Neural progenitor cell (in vitro differentiated cells): Measurements from ENCODE around the gene ANKRD31. TPM values are rescaled to one million over a fixed set of nuclear protein-coding genes. Genes with fewer than 3 reads are reported as not detected.
A peak's percentile ranks its signal among the peaks of the same experiment; 100 is the strongest.

Source experiments
- DNase-seq: peaks from one replicate; pipeline ENCODE4 v3.0.0-alpha.2; 2016; ENCODE audit warnings: low spot score
- H2AFZ ChIP-seq: fragments of 200-600 bp; sonication (generic); replicated peaks from 2 replicates; pipeline ENCODE4 v1.6.1; 2016; ENCODE audit warnings: antibody characterized with exemption
- H3F3A ChIP-seq: fragments of 200-600 bp; sonication (generic); 2 replicates; pipeline ENCODE4 v1.6.1; 2016; ENCODE audit warnings: antibody characterized with exemption, low read depth
- H3K27ac ChIP-seq: fragments of 200-600 bp; sonication (generic); 2 replicates; pipeline ENCODE4 v1.5.1; 2016; ENCODE audit warnings: mild to moderate bottlenecking
- H3K27me3 ChIP-seq: fragments of 200-600 bp; sonication (generic); 2 replicates; pipeline ENCODE4 v1.6.1; 2016; ENCODE audit warnings: mild to moderate bottlenecking, moderate library complexity
- H3K36me3 ChIP-seq: fragments of 200-600 bp; sonication (generic); 2 replicates; pipeline ENCODE4 v1.5.1; 2016
- H3K4me1 ChIP-seq: fragments of 200-600 bp; sonication (generic); 2 replicates; pipeline ENCODE4 v1.6.1; 2016; ENCODE audit warnings: mixed run types
- H3K4me2 ChIP-seq: fragments of 200-600 bp; sonication (generic); 2 replicates; pipeline ENCODE4 v1.6.1; 2016
- H3K4me3 ChIP-seq: fragments of 200-600 bp; sonication (generic); 2 replicates; pipeline ENCODE4 v1.5.1; 2016
- H3K79me2 ChIP-seq: fragments of 200-600 bp; sonication (generic); 2 replicates; pipeline ENCODE4 v1.6.1; 2016; ENCODE audit warnings: low read depth
- H3K9ac ChIP-seq: fragments of 200-600 bp; sonication (generic); 2 replicates; pipeline ENCODE4 v1.6.1; 2016
- H3K9me3 ChIP-seq: fragments of 200-600 bp; sonication (generic); 2 replicates; pipeline ENCODE4 v1.5.1; 2016; ENCODE audit warnings: low read depth
- H4K20me1 ChIP-seq: fragments of 200-600 bp; sonication (generic); 2 replicates; pipeline ENCODE4 v1.6.1; 2016; ENCODE audit warnings: low read depth
- H3K27ac Mint-ChIP-seq: 3 replicates; pipeline ENCODE4 v1.8.0; 2021; ENCODE audit warnings: mixed read lengths
- H3K27me3 Mint-ChIP-seq: 2 replicates; pipeline ENCODE4 v1.8.0; 2022; ENCODE audit warnings: low read depth, mild to moderate bottlenecking, inconsistent platforms, moderate library complexity, mixed read lengths; ENCODE audit not compliant: insufficient read depth
- H3K36me3 Mint-ChIP-seq: 3 replicates; pipeline ENCODE4 v1.8.0; 2021; ENCODE audit warnings: mixed read lengths
- H3K4me1 Mint-ChIP-seq: 3 replicates; pipeline ENCODE4 v1.8.0; 2021; ENCODE audit warnings: mixed read lengths
- H3K4me3 Mint-ChIP-seq: 3 replicates; pipeline ENCODE4 v1.8.0; 2021; ENCODE audit warnings: mild to moderate bottlenecking, moderate library complexity, mixed read lengths
- H3K9me3 Mint-ChIP-seq: 3 replicates; pipeline ENCODE4 v1.8.0; 2020; ENCODE audit warnings: mixed read lengths
- CTCF ChIP-seq: fragments of 200-600 bp; sonication (generic); IDR thresholded peaks from 2 replicates; pipeline ENCODE4 v1.5.1; 2017; ENCODE audit warnings: antibody characterized with exemption, mild to moderate bottlenecking
- EZH2 ChIP-seq: fragments of 200-600 bp; sonication (generic); IDR thresholded peaks from 2 replicates; pipeline ENCODE4 v1.6.1; 2017; ENCODE audit warnings: antibody characterized with exemption, mild to moderate bottlenecking, moderate library complexity
- EZH2phosphoT487 ChIP-seq: fragments of 200-600 bp; sonication (generic); IDR thresholded peaks from 2 replicates; pipeline ENCODE4 v1.6.1; 2017; ENCODE audit warnings: antibody characterized with exemption
- total RNA-seq: library from RNA; depleted of rRNA; stranded (reverse); fragments of >200 nt; gene quantifications from 2 replicates; pipeline ENCODE4 v1.2.3, GENCODE V29; 2015; ENCODE audit warnings: low replicate concordance

Gene ANKRD31
- total RNA-seq, 1 donor from 2014 or later, result 0.75 TPM

GRCh38 chr5:75197745-75198144, 38.9 kb downstream of the ANKRD31 start:
- Mint-ChIP-seq H3K4me3 (no peak overlapping the region), H3K36me3 (no peaks in the 10 kb centered on the region), H3K27me3 (no peaks in the 10 kb centered on the region), H3K4me1 (no peaks in the 10 kb centered on the region), H3K9me3 (no peaks in the 10 kb centered on the region), H3K27ac (no peak overlapping the region)
- H3F3A ChIP-seq, result no peaks in the 10 kb centered on the region
- no peaks in the 10 kb centered on the region for H3K36me3 ChIP-seq
- H3K9me3 ChIP-seq, result no peaks in the 10 kb centered on the region
- no peak for DNase-seq
- H3K4me3 ChIP-seq, result no peak overlapping the region
- H4K20me1 ChIP-seq, result no peaks in the 10 kb centered on the region
- no peaks in the 10 kb centered on the region for H3K79me2 ChIP-seq
- H3K4me1 ChIP-seq, result peaks cover 3% of the 10 kb centered on the region
- no peak overlapping the region for H3K27ac ChIP-seq
- no peaks in the 10 kb centered on the region for H3K27me3 ChIP-seq
- H2AFZ ChIP-seq, result no peak overlapping the region
- H3K9ac ChIP-seq, result no peak overlapping the region
- no peak overlapping the region for H3K4me2 ChIP-seq
- no peak for TF ChIP-seq EZH2
- TF ChIP-seq CTCF, result no peak
- TF ChIP-seq EZH2phosphoT487, result no peak

- Mint-ChIP-seq H3K36me3 (no peaks in the 10 kb centered on the region), H3K27me3 (no peaks in the 10 kb centered on the region), H3K27ac (no peak overlapping the region), H3K9me3 (no peaks in the 10 kb centered on the region), H3K4me3 (no peak overlapping the region), H3K4me1 (no peaks in the 10 kb centered on the region)
- no peaks in the 10 kb centered on the region for H4K20me1 ChIP-seq
- no peak overlapping the region for H3K4me3 ChIP-seq
- no peak overlapping the region for H3K9ac ChIP-seq
- no peak overlapping the region for H3K27ac ChIP-seq
- no peak overlapping the region for H2AFZ ChIP-seq
- H3K79me2 ChIP-seq, result no peaks in the 10 kb centered on the region
- no peaks in the 10 kb centered on the region for H3K9me3 ChIP-seq
- no peaks in the 10 kb centered on the region for H3K4me1 ChIP-seq
- TF ChIP-seq EZH2, result no peak
- TF ChIP-seq CTCF, result no peak
- no peak for TF ChIP-seq EZH2phosphoT487
- H3K4me2 ChIP-seq, result no peak overlapping the region
- H3F3A ChIP-seq, result no peaks in the 10 kb centered on the region
- DNase-seq, result peak; percentile 5
- H3K27me3 ChIP-seq, result no peaks in the 10 kb centered on the region
- H3K36me3 ChIP-seq, result no peaks in the 10 kb centered on the region
These were observed 43.9 kb downstream of the ANKRD31 start for GRCh38 chr5:75192804-75193203.

DNA sequence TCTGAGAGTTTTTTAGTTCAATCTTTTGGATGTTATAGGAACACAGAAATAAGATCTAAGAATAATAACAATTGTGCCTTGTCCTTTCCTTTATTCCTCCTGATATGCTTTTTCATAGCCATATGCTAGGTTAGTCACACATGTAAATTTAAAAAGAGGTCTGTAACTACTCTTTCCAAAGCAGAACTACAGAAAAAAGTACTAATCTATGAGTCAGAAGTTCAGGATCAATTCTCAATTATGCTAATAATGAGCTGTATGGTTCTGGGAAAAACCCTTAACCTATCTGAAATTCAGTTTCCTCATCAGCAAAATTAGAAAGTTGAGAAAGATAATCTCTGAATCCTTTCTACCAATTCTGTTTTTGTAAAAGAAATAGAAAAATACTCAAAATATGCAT, 44.4 kb downstream of the ANKRD31 start:
- H3K4me1 Mint-ChIP-seq, result no peaks in the 10 kb centered on the region
- H3K36me3 ChIP-seq, result no peaks in the 10 kb centered on the region
- H3K4me3 Mint-ChIP-seq, result no peak overlapping the region
- H3K79me2 ChIP-seq, result no peaks in the 10 kb centered on the region
- no peak overlapping the region for H3K9ac ChIP-seq
- no peak overlapping the region for H3K4me3 ChIP-seq
- no peak for DNase-seq
- no peak overlapping the region for H2AFZ ChIP-seq
- H3F3A ChIP-seq, result no peaks in the 10 kb centered on the region
- no peaks in the 10 kb centered on the region for H3K4me1 ChIP-seq
- H3K9me3 ChIP-seq, result no peaks in the 10 kb centered on the region
- no peak overlapping the region for H3K27ac Mint-ChIP-seq
- TF ChIP-seq EZH2phosphoT487 (no peak), CTCF (no peak), EZH2 (no peak)
- no peak overlapping the region for H3K27ac ChIP-seq
- H3K36me3 Mint-ChIP-seq, result no peaks in the 10 kb centered on the region
- no peaks in the 10 kb centered on the region for H3K9me3 Mint-ChIP-seq
- H3K27me3 Mint-ChIP-seq, result no peaks in the 10 kb centered on the region
- no peak overlapping the region for H3K4me2 ChIP-seq
- H4K20me1 ChIP-seq, result no peaks in the 10 kb centered on the region
- H3K27me3 ChIP-seq, result no peaks in the 10 kb centered on the region

GRCh38 chr5:75190227-75190626, 46.5 kb downstream of the ANKRD31 start:
- no peak overlapping the region for H3K4me3 ChIP-seq
- H3K9ac ChIP-seq, result no peak overlapping the region
- Mint-ChIP-seq H3K27ac (no peak overlapping the region), H3K36me3 (no peaks in the 10 kb centered on the region), H3K9me3 (no peaks in the 10 kb centered on the region), H3K27me3 (peaks cover 2% of the 10 kb centered on the region), H3K4me3 (no peak overlapping the region), H3K4me1 (no peaks in the 10 kb centered on the region)
- no peaks in the 10 kb centered on the region for H3K79me2 ChIP-seq
- no peaks in the 10 kb centered on the region for H3K9me3 ChIP-seq
- no peaks in the 10 kb centered on the region for H3F3A ChIP-seq
- H3K27ac ChIP-seq, result no peak overlapping the region
- no peak for DNase-seq
- H4K20me1 ChIP-seq, result no peaks in the 10 kb centered on the region
- H3K4me2 ChIP-seq, result no peak overlapping the region
- TF ChIP-seq EZH2phosphoT487, result no peak
- H3K4me1 ChIP-seq, result no peaks in the 10 kb centered on the region
- H2AFZ ChIP-seq, result no peak overlapping the region
- no peaks in the 10 kb centered on the region for H3K36me3 ChIP-seq
- no peaks in the 10 kb centered on the region for H3K27me3 ChIP-seq
